ENCODE results near the gene NR1H3. TPM values are rescaled to one million over a fixed set of nuclear protein-coding genes. Genes with fewer than 3 reads are reported as not detected.

The NR1H3 gene
- total and polyA plus RNA-seq, 7 donors = 3.9 to 12.6 (median 6.2) TPM

DNA sequence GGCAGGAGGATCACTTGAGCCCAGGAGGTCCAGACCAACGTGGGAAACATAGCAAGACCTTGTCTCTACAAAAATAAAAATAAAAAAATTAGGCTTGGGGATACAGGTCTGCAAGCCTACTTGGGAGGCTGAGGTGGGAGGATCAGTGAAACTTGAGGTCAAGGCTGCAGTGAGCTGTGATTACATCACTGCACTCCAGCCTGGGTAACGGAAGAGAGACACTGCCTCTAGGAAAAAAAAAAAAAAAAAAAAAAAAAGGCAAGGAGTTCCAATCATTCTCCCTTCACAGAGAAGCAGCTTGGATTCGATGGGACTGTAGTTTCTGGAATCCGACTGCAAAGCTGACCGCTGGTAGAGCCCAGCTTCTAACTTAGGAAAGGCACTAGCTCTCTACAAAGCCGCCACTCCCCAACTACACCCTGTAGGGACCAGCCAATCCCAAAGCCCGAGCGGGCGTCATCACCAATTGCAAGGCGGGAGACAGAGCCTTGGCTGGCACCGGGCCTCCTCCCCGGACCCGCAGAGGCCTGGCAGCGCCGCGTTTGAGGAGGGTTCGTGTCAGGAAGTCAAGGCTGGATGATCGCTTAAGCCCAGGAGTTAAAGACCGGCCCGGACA lies 43.7 kb upstream of the NR1H3 start:
- TF ChIP-seq, protein P1, sequence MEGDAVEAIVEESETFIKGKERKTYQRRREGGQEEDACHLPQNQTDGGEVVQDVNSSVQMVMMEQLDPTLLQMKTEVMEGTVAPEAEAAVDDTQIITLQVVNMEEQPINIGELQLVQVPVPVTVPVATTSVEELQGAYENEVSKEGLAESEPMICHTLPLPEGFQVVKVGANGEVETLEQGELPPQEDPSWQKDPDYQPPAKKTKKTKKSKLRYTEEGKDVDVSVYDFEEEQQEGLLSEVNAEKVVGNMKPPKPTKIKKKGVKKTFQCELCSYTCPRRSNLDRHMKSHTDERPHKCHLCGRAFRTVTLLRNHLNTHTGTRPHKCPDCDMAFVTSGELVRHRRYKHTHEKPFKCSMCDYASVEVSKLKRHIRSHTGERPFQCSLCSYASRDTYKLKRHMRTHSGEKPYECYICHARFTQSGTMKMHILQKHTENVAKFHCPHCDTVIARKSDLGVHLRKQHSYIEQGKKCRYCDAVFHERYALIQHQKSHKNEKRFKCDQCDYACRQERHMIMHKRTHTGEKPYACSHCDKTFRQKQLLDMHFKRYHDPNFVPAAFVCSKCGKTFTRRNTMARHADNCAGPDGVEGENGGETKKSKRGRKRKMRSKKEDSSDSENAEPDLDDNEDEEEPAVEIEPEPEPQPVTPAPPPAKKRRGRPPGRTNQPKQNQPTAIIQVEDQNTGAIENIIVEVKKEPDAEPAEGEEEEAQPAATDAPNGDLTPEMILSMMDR (IDR thresholded peaks at IDR 0.05) = no peak
- peaks cover 23% of the 10 kb centered on the region for H3K4me1 ChIP-seq

DNA sequence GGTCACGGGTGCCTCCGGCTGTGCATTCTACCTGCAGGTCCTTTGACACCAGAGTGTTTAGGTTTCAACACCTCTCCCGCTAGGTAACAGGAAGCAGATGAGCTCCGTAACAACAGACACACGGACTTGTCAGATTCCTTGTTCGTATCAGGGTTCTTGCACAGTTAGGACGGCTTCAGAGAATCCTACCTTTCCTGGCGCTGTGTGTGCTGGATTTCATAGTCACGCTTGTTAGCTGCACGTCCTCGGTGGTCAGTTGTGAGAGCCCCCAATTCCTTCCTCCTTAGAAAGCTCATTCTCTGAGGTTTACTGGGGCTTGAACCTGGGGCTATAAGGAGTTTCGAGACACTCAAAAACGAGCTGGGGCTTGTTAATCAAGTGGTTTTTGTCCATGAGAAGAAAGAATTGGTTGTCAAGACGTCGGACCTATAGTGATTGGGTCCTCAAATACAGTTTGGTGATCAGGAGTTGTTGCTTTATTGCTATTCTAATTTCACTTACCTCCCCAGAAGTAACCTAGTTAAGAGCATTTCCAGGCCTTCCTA lies 42.4 kb upstream of the NR1H3 start:
- Histone ChIP-seq H3K9me3 (no peaks in the 10 kb centered on the region), H3K27ac (peak overlapping the region; percentile 92), H3K27me3 (ENCODE audit: insufficient read depth in 3 of 3, low read length in 2 of 3) (no peaks in the 10 kb centered on the region), H3K4me1 (peaks cover 25% of the 10 kb centered on the region), H3K36me3 (ENCODE audit: insufficient read depth in 1 of 2, low read depth in 1 of 2) (peaks cover 0 to 36% of the 10 kb centered on the region in 2 donors), H3K4me3 (peak overlapping the region; percentile 83)
- 8 to 13% (median 10%) methylated on average over 15 of the region's 15 CpGs for WGBS, 3 donors
- TF ChIP-seq, protein P1 (IDR thresholded peaks at IDR 0.05) = no peak
- intact Hi-C loops (cut with DNase I) = loop anchor here in 1 of 2 donors (2.0 kb wide), 1 partner anchor 29 kb away; the partner anchor contains the start of gene PACSIN3
- DNase-seq (no peak), ATAC-seq (no peak)

More for the DNA sequence above, 43.7 kb upstream of the NR1H3 start:
- intact Hi-C loops (cut with DNase I) = loop anchor here in 1 of 2 donors (2.0 kb wide), 1 partner anchor 27 kb away; the partner anchor contains the start of gene PACSIN3
- H3K9me3 ChIP-seq = no peaks in the 10 kb centered on the region
- DNase-seq (peak; percentile 93 to 96), ATAC-seq (peak; percentile 93 to 95 (median 94))
- 5 to 7% (median 5%) methylated on average over 20 of the region's 20 CpGs for WGBS, 3 donors
- H3K4me3 ChIP-seq = peak overlapping the region; percentile 83
- peaks cover 0 to 22% of the 10 kb centered on the region in 2 donors for H3K36me3 ChIP-seq (ENCODE audit: insufficient read depth in 1 of 2, low read depth in 1 of 2)
- no peaks in the 10 kb centered on the region for H3K27me3 ChIP-seq (ENCODE audit: insufficient read depth in 3 of 3, low read length in 2 of 3)
- H3K27ac ChIP-seq = peak overlapping the region; percentile 92

DNA sequence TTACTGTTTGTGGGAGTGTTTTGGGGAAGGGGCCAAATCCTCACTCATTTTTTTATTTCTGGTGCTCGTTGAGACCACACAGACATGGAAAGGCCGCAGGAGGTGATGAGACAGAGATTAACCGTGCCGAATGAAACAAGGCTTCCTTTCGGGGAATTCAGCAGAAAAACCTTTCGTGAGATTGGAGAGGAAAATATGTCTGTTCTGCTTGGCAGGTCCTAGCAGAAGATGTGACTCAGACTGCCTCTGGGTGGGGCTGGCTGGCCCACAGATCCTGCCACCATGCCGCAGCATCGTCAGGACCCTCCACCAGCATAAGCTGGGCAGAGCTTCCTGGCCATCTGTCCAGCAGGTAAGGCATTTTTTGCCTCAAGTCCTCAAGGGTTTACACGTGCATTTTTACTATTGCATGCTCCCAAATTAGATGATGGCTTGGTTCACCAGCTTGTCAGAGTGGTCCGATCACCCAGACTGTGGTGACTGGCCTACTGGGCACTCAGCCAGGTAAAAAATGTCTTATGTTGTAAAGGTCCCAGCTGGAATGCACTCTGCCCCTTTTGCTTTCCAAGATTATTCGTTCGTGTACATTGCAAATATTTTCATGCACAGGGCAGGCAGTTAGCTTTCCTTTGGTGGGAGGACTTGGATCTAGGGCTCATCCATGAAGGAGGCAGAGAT lies 41.5 kb upstream of the NR1H3 start:
- Histone ChIP-seq H3K36me3 (ENCODE audit: insufficient read depth in 1 of 2, low read depth in 1 of 2) (peaks cover 0 to 42% of the 10 kb centered on the region in 2 donors), H3K27ac (peak overlapping the region; percentile 92), H3K4me1 (peaks cover 26% of the 10 kb centered on the region), H3K27me3 (ENCODE audit: insufficient read depth in 3 of 3, low read length in 2 of 3) (no peaks in the 10 kb centered on the region), H3K9me3 (no peaks in the 10 kb centered on the region), H3K4me3 (peak overlapping the region; percentile 83)
- ATAC-seq (no peak), DNase-seq (peak in 1 of 2 donors; percentile 46)
- intact Hi-C loops (cut with DNase I) = no loop called here
- TF ChIP-seq, protein P1 (IDR thresholded peaks at IDR 0.05) = no peak
- 15 to 27% (median 16%) methylated on average over 12 of the region's 12 CpGs for WGBS, 3 donors

GRCh38 chr11:47220401-47220821 lies 37.4 kb upstream of the NR1H3 start:
- Histone ChIP-seq H3K4me3 (no peak overlapping the region), H3K4me1 (peaks cover 17% of the 10 kb centered on the region), H3K36me3 (ENCODE audit: insufficient read depth in 1 of 2, low read depth in 1 of 2) (peaks cover 0 to 61% of the 10 kb centered on the region in 2 donors), H3K27me3 (ENCODE audit: insufficient read depth in 3 of 3, low read length in 2 of 3) (no peaks in the 10 kb centered on the region), H3K27ac (no peak overlapping the region), H3K9me3 (no peaks in the 10 kb centered on the region)
- TF ChIP-seq, protein P1 (IDR thresholded peaks at IDR 0.05) = no peak
- DNase-seq (no peak), ATAC-seq (peak in 1 of 4 donors; percentile 31)
- WGBS, 3 donors = 73 to 84% (median 75%) methylated on average over 1 of the region's 1 CpG
- intact Hi-C loops (cut with DNase I) = no loop called here
